Keratinocyte (primary cell): ENCODE data around the gene BCAS1. TPM values are rescaled to one million over a fixed set of nuclear protein-coding genes. Genes with fewer than 3 reads are reported as not detected.

Experiments used
- DNase-seq: peaks from one replicate; pipeline ENCODE4 v3.0.0-alpha.2; 2011; ENCODE audit warnings: low read depth, missing footprints, low spot score
- FAIRE-seq: peaks from 2 replicates; lab custom pipeline; 2011; peaks lifted over from hg19 to GRCh38; lab: Jason Lieb, UNC
- H2AFZ ChIP-seq: 2 replicates; pipeline ENCODE4 v1.6.0; 2012; ENCODE audit warnings: low read length, control low read depth, inconsistent platforms; ENCODE audit not compliant: control insufficient read depth
- H3K27ac ChIP-seq: 2 replicates; pipeline ENCODE4 v1.5.1; 2011; ENCODE audit warnings: low read length; ENCODE audit not compliant: control insufficient read depth, insufficient read depth
- H3K27me3 ChIP-seq: 3 replicates; pipeline ENCODE4 v1.6.0; 2011; ENCODE audit warnings: low read length; ENCODE audit not compliant: control insufficient read depth, insufficient read depth; ENCODE audit errors: extremely low read depth
- H3K36me3 ChIP-seq, 2 experiments: 2 replicates in 1 of 2; 3 replicates in 1 of 2; pipeline ENCODE4 v1.5.1; 2011; ENCODE audit warnings: low read length in 2 of 2, mild to moderate bottlenecking in 1 of 2; ENCODE audit not compliant: control insufficient read depth in 2 of 2, insufficient read depth in 2 of 2; ENCODE audit errors: extremely low read depth in 1 of 2
- H3K4me1 ChIP-seq: 3 replicates; pipeline ENCODE4 v1.5.1; 2011; ENCODE audit warnings: low read length; ENCODE audit not compliant: control insufficient read depth, insufficient read depth; ENCODE audit errors: extremely low read depth
- H3K4me2 ChIP-seq: 3 replicates; pipeline ENCODE4 v1.6.0; 2011; ENCODE audit warnings: low read depth, low read length; ENCODE audit not compliant: control insufficient read depth, insufficient read depth; ENCODE audit errors: extremely low read depth
- H3K4me3 ChIP-seq, 3 experiments: fragments of 200-600 bp in 1 of 3; sonication (generic) in 1 of 3; 2 replicates in 2 of 3; 3 replicates in 1 of 3; pipeline ENCODE4 v1.5.1; 2011 to 2016; ENCODE audit warnings: low read length in 3 of 3, mild to moderate bottlenecking in 3 of 3, control low read depth in 2 of 3, inconsistent platforms in 1 of 3, low read depth in 1 of 3, mixed read lengths in 1 of 3, mixed run types in 1 of 3, moderate library complexity in 1 of 3; ENCODE audit not compliant: control insufficient read depth in 2 of 3, insufficient read depth in 2 of 3; ENCODE audit errors: extremely low read depth in 1 of 3
- H3K79me2 ChIP-seq: 2 replicates; pipeline ENCODE4 v1.6.0; 2012; ENCODE audit warnings: low read length; ENCODE audit not compliant: control insufficient read depth, insufficient read depth
- H3K9ac ChIP-seq: 3 replicates; pipeline ENCODE4 v1.6.0; 2011; ENCODE audit warnings: low read length; ENCODE audit not compliant: control insufficient read depth, insufficient read depth; ENCODE audit errors: extremely low read depth
- H3K9me1 ChIP-seq: 3 replicates; pipeline ENCODE4 v1.6.0; 2011; ENCODE audit warnings: low read length; ENCODE audit not compliant: control insufficient read depth, insufficient read depth; ENCODE audit errors: extremely low read depth
- H3K9me3 ChIP-seq: 2 replicates; pipeline ENCODE4 v1.5.1; 2012; ENCODE audit warnings: low read depth, low read length; ENCODE audit not compliant: control insufficient read depth
- H4K20me1 ChIP-seq: 3 replicates; pipeline ENCODE4 v1.6.0; 2011; ENCODE audit warnings: low read length; ENCODE audit not compliant: control insufficient read depth, insufficient read depth; ENCODE audit errors: extremely low read depth
- CTCF ChIP-seq, 3 experiments: IDR thresholded peaks in 1 of 3; conservative IDR thresholded peaks in 1 of 3; optimal IDR thresholded peaks in 1 of 3; 2 replicates in 2 of 3; 3 replicates in 1 of 3; pipeline versions ENCODE3 to v1.5.1; 2011; ENCODE audit warnings: low read length in 3 of 3, mild to moderate bottlenecking in 3 of 3, moderate library complexity in 2 of 3, control low read depth in 1 of 3, inconsistent platforms in 1 of 3; ENCODE audit not compliant: insufficient read depth in 2 of 3; ENCODE audit errors: extremely low read depth in 1 of 3
- EZH2 ChIP-seq: IDR thresholded peaks from one replicate; pipeline ENCODE4 v1.6.1; 2012; ENCODE audit warnings: inconsistent platforms, mild to moderate bottlenecking, low read length, moderate library complexity
- dilution Hi-C: fragments of 300-500 bp; cut with MboI; formaldehyde crosslinking; loops from one replicate; pipeline ENCODE4 v1.7.0; 2020; ENCODE audit warnings: low sequenced_read_pairs; ENCODE audit not compliant: extremely low pct_ligation_motif_present
- polyA plus RNA-seq, 5 experiments: library from polyadenylated mRNA; depleted of rRNA in 3 of 5; stranded (reverse) in 3 of 5; stranded (forward) in 1 of 5; unstranded in 1 of 5; fragments of >200 nt; gene quantifications; 1 replicate in 1 of 5; 2 replicates in 3 of 5; 3 replicates in 1 of 5; pipeline versions ENCODE4 v1.2.1 to v1.2.3, GENCODE V29; 2011 to 2012; ENCODE audit warnings: missing spikeins in 2 of 5, low read depth in 1 of 5, low replicate concordance in 1 of 5

BCAS1 gene
- polyA plus RNA-seq, 1 donor (not counting 4 experiments of a cell fraction or from before 2014, with no cell fraction given) = not detected

DNA sequence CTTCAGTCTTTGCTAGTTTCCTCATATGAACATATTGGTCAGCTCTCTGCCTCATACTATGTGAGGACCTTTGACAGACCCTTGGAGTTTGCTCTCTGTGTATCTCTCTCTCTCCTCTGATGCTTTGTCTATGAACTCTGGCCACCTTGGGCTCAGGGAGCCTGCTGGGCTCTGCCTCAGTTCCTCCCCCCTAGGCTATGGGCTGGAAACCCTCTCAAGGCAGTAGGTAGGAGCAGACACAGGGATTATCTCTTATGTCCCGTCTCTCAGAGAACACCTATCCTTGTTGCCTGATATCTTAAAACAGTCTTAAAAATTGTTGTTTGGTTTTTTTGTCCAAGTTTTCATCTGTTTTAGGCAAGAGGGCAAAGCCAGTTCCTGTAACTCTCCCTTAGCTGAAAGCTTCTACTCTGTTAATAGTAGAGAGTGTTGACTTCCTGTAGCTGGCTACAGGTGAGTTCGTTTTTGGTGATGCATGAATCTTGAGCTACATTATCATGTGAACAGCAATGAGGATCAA, 68.3 kb downstream of the BCAS1 start:
- no peak overlapping the region for H3K4me2 ChIP-seq
- no peaks in the 10 kb centered on the region for H3K9me1 ChIP-seq
- FAIRE-seq (no peak), DNase-seq (no peak)
- H3K4me1 ChIP-seq = no peaks in the 10 kb centered on the region
- H4K20me1 ChIP-seq = no peaks in the 10 kb centered on the region
- no peak overlapping the region for H3K4me3 ChIP-seq
- dilution Hi-C loops = no loop called here
- H2AFZ ChIP-seq = no peak overlapping the region
- no peak overlapping the region for H3K9ac ChIP-seq
- H3K79me2 ChIP-seq = no peaks in the 10 kb centered on the region
- H3K27me3 ChIP-seq = no peaks in the 10 kb centered on the region
- no peak overlapping the region for H3K27ac ChIP-seq
- H3K36me3 ChIP-seq = no peaks in the 10 kb centered on the region
- no peak for TF ChIP-seq CTCF (optimal IDR thresholded peaks at IDR 0.05 in 1 of 3, IDR thresholded peaks at IDR 0.05 in 1 of 3, conservative IDR thresholded peaks at IDR 0.05 in 1 of 3; ENCODE audit: extremely low read depth in 1 of 3, insufficient read depth in 2 of 3, low read length in 3 of 3)
- TF ChIP-seq EZH2 = no peak
- no peaks in the 10 kb centered on the region for H3K9me3 ChIP-seq

GRCh38 chr20:54000914-54001313, 69.5 kb downstream of the BCAS1 start:
- Histone ChIP-seq H3K9ac (no peak overlapping the region), H3K27ac (no peak overlapping the region), H3K79me2 (no peaks in the 10 kb centered on the region), H3K4me3 (no peak overlapping the region), H3K9me3 (no peaks in the 10 kb centered on the region), H4K20me1 (no peaks in the 10 kb centered on the region), H3K36me3 (no peaks in the 10 kb centered on the region), H2AFZ (no peak overlapping the region), H3K4me1 (no peaks in the 10 kb centered on the region), H3K4me2 (no peak overlapping the region), H3K9me1 (no peaks in the 10 kb centered on the region), H3K27me3 (no peaks in the 10 kb centered on the region)
- no peak for TF ChIP-seq CTCF (optimal IDR thresholded peaks at IDR 0.05 in 1 of 3, IDR thresholded peaks at IDR 0.05 in 1 of 3, conservative IDR thresholded peaks at IDR 0.05 in 1 of 3; ENCODE audit: extremely low read depth in 1 of 3, insufficient read depth in 2 of 3, low read length in 3 of 3)
- no peak for TF ChIP-seq EZH2
- FAIRE-seq (no peak), DNase-seq (no peak)
- dilution Hi-C loops = no loop called here
